OCI-LY1 (cell line): ENCODE data around the gene KCNMA1.

Experiments
- H2AFZ ChIP-seq: fragments of 200-600 bp; sonication (generic), shearing (Covaris generic); 2 replicates; pipeline ENCODE4 v1.6.0; 2014; ENCODE audit warnings: antibody characterized with exemption, mild to moderate bottlenecking, low read length
- H3F3A ChIP-seq: fragments of 200-600 bp; sonication (generic), shearing (Covaris generic); 2 replicates; pipeline ENCODE4 v1.6.0; 2014; ENCODE audit warnings: mild to moderate bottlenecking, antibody characterized with exemption, low read length, moderate library complexity; ENCODE audit not compliant: insufficient read depth
- H3K27ac ChIP-seq: fragments of 200-600 bp; sonication (generic); 2 replicates; pipeline ENCODE4 v1.5.1; 2014; ENCODE audit warnings: low read length, mixed run types, mild to moderate bottlenecking, low read depth; ENCODE audit not compliant: poor library complexity, severe bottlenecking
- H3K27me3 ChIP-seq: fragments of 200-600 bp; sonication (generic); 2 replicates; pipeline ENCODE4 v1.6.0; 2014; ENCODE audit warnings: antibody characterized with exemption, mild to moderate bottlenecking, low read length, moderate library complexity; ENCODE audit not compliant: insufficient read depth
- H3K36me3 ChIP-seq: fragments of 200-600 bp; sonication (generic); 2 replicates; pipeline ENCODE4 v1.6.1; 2014; ENCODE audit warnings: mild to moderate bottlenecking, antibody characterized with exemption, low read length, moderate library complexity, mixed read lengths; ENCODE audit not compliant: insufficient read depth
- H3K4me1 ChIP-seq: fragments of 200-600 bp; sonication (generic); 2 replicates; pipeline ENCODE4 v1.5.1; 2014; ENCODE audit warnings: mild to moderate bottlenecking, low read length, moderate library complexity; ENCODE audit not compliant: insufficient read depth, severe bottlenecking
- H3K4me2 ChIP-seq: fragments of 200-600 bp; sonication (generic), shearing (Covaris generic); 2 replicates; pipeline ENCODE4 v1.6.1; 2014; ENCODE audit warnings: low read length
- H3K4me3 ChIP-seq: fragments of 200-600 bp; sonication (generic); 2 replicates; pipeline ENCODE4 v1.5.1; 2014; ENCODE audit warnings: low read length, low read depth, mild to moderate bottlenecking, mixed read lengths; ENCODE audit not compliant: poor library complexity, severe bottlenecking
- H3K79me2 ChIP-seq: fragments of 200-600 bp; shearing (Covaris generic); 2 replicates; pipeline ENCODE4 v1.6.1; 2016; ENCODE audit warnings: mixed run types, low read length, mixed read lengths; ENCODE audit not compliant: insufficient read depth
- H3K9ac ChIP-seq: fragments of 200-600 bp; sonication (generic), shearing (Covaris generic); 2 replicates; pipeline ENCODE4 v1.6.1; 2014; ENCODE audit warnings: mild to moderate bottlenecking, low read length, mixed read lengths
- H3K9me2 ChIP-seq: fragments of 200-600 bp; sonication (generic), shearing (Covaris generic); 2 replicates; pipeline ENCODE4 v1.6.1; 2014; ENCODE audit warnings: low read depth, mild to moderate bottlenecking, low read length, mixed read lengths
- H3K9me3 ChIP-seq: fragments of 200-600 bp; shearing (Covaris generic); 2 replicates; pipeline ENCODE4 v1.6.1; 2014; ENCODE audit warnings: low read length, mixed read lengths
- H4K20me1 ChIP-seq: fragments of 200-600 bp; sonication (generic), shearing (Covaris generic); 2 replicates; pipeline ENCODE4 v1.6.0; 2016; ENCODE audit warnings: mild to moderate bottlenecking, low read length; ENCODE audit not compliant: insufficient read depth
- EZH2 ChIP-seq: fragments of 200-600 bp; sonication (generic), shearing (Covaris generic); IDR thresholded peaks from 2 replicates; pipeline ENCODE4 v1.8.0; 2017; ENCODE audit warnings: borderline replicate concordance, mixed run types, mild to moderate bottlenecking, antibody characterized with exemption, low read length, moderate library complexity, mixed read lengths
- TF ChIP-seq, protein P1 (sequence below): fragments of 200-600 bp; sonication (generic), shearing (Covaris generic); IDR thresholded peaks from 2 replicates; pipeline ENCODE4 v1.5.1; 2017; ENCODE audit warnings: mild to moderate bottlenecking, antibody characterized with exemption, low read length, moderate library complexity, mixed read lengths

KCNMA1 gene

GRCh38 chr10:76887223-76888010 is 750.2 kb downstream of the KCNMA1 start:
- no peak overlapping the region for H2AFZ ChIP-seq
- no peaks in the 10 kb centered on the region for H3K36me3 ChIP-seq
- H3K27me3 ChIP-seq: no peaks in the 10 kb centered on the region
- H3K4me2 ChIP-seq: no peak overlapping the region
- H3K79me2 ChIP-seq: no peaks in the 10 kb centered on the region
- H3F3A ChIP-seq: no peaks in the 10 kb centered on the region
- H3K9ac ChIP-seq: no peak overlapping the region
- H3K4me1 ChIP-seq: no peaks in the 10 kb centered on the region
- H3K4me3 ChIP-seq: no peak overlapping the region
- no peak overlapping the region for H3K27ac ChIP-seq
- no peaks in the 10 kb centered on the region for H4K20me1 ChIP-seq
- H3K9me3 ChIP-seq: no peaks in the 10 kb centered on the region
- no peaks in the 10 kb centered on the region for H3K9me2 ChIP-seq
- TF ChIP-seq, protein P1, sequence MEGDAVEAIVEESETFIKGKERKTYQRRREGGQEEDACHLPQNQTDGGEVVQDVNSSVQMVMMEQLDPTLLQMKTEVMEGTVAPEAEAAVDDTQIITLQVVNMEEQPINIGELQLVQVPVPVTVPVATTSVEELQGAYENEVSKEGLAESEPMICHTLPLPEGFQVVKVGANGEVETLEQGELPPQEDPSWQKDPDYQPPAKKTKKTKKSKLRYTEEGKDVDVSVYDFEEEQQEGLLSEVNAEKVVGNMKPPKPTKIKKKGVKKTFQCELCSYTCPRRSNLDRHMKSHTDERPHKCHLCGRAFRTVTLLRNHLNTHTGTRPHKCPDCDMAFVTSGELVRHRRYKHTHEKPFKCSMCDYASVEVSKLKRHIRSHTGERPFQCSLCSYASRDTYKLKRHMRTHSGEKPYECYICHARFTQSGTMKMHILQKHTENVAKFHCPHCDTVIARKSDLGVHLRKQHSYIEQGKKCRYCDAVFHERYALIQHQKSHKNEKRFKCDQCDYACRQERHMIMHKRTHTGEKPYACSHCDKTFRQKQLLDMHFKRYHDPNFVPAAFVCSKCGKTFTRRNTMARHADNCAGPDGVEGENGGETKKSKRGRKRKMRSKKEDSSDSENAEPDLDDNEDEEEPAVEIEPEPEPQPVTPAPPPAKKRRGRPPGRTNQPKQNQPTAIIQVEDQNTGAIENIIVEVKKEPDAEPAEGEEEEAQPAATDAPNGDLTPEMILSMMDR: no peak

GRCh38 chr10:76885816-76886215 is 751.8 kb downstream of the KCNMA1 start:
- Histone ChIP-seq H3K36me3 (no peaks in the 10 kb centered on the region), H3K79me2 (no peaks in the 10 kb centered on the region), H3K4me2 (no peak overlapping the region), H3K9me3 (no peaks in the 10 kb centered on the region), H3K27ac (no peak overlapping the region), H3K9ac (no peak overlapping the region), H3F3A (no peaks in the 10 kb centered on the region), H3K4me3 (no peak overlapping the region), H2AFZ (no peak overlapping the region), H4K20me1 (no peaks in the 10 kb centered on the region), H3K9me2 (no peaks in the 10 kb centered on the region), H3K4me1 (no peaks in the 10 kb centered on the region), H3K27me3 (0 out of 2 replicates have a peak, but pooled peaks cover 4% of the 10 kb centered on the region)
- TF ChIP-seq, protein P1: no peak

- no peaks in the 10 kb centered on the region for H3F3A ChIP-seq
- no peaks in the 10 kb centered on the region for H3K9me3 ChIP-seq
- H2AFZ ChIP-seq: no peak overlapping the region
- no peaks in the 10 kb centered on the region for H3K9me2 ChIP-seq
- H3K9ac ChIP-seq: no peak overlapping the region
- no peaks in the 10 kb centered on the region for H3K36me3 ChIP-seq
- H3K4me2 ChIP-seq: no peak overlapping the region
- 0 out of 2 replicates have a peak, but pooled peaks cover 4% of the 10 kb centered on the region for H3K27me3 ChIP-seq
- H3K79me2 ChIP-seq: no peaks in the 10 kb centered on the region
- no peaks in the 10 kb centered on the region for H3K4me1 ChIP-seq
- H3K4me3 ChIP-seq: no peak overlapping the region
- H4K20me1 ChIP-seq: no peaks in the 10 kb centered on the region
- no peak overlapping the region for H3K27ac ChIP-seq
- TF ChIP-seq EZH2: no peak
- TF ChIP-seq, protein P1: no peak
These were observed 752.8 kb downstream of the KCNMA1 start for GRCh38 chr10:76884673-76885275.
